OCI-LY7 (cell line): ENCODE data around the gene KIFC1. TPM values are rescaled to one million over a fixed set of nuclear protein-coding genes. Genes with fewer than 3 reads are reported as not detected.

Source experiments
- BruUV-seq: library from RNA; stranded (reverse); fragments of 400-500 nt; replicated peaks from 2 replicates; lab custom pipeline; 2021; lab: Mats Ljungman, UMichigan
- CTCF ChIA-PET: fragments of 300-600 bp; sonication (Branson Sonifier 250); formaldehyde crosslinking; loops from one replicate; lab custom pipeline; 2022; ENCODE audit warnings: antibody characterized with exemption; ENCODE audit not compliant: unreplicated experiment; lab: Charles Lee
- POLR2A ChIA-PET: fragments of 300-600 bp; sonication (Branson Sonifier 250); formaldehyde crosslinking; loops from one replicate; lab custom pipeline; 2022; ENCODE audit warnings: antibody characterized with exemption; lab: Charles Lee
- DNase-seq: peaks from one replicate; pipeline ENCODE4 v3.0.0-alpha.2; 2015; ENCODE audit warnings: low spot score
- H2AFZ ChIP-seq: fragments of 200-600 bp; sonication (generic), shearing (Covaris generic); 2 replicates; pipeline ENCODE4 v1.6.1; 2014; ENCODE audit warnings: mild to moderate bottlenecking, antibody characterized with exemption, low read length, moderate library complexity
- H3K27ac ChIP-seq: fragments of 200-600 bp; sonication (generic); 2 replicates; pipeline ENCODE4 v1.5.1; 2014; ENCODE audit warnings: mixed run types, low read depth, mild to moderate bottlenecking, moderate library complexity, low read length, inconsistent platforms; ENCODE audit not compliant: poor library complexity, severe bottlenecking
- H3K36me3 ChIP-seq: fragments of 200-600 bp; sonication (generic); 2 replicates; pipeline ENCODE4 v1.6.1; 2014; ENCODE audit warnings: mild to moderate bottlenecking, antibody characterized with exemption, low read length, moderate library complexity, mixed read lengths; ENCODE audit not compliant: insufficient read depth
- H3K4me1 ChIP-seq: fragments of 200-600 bp; sonication (generic); 2 replicates; pipeline ENCODE4 v1.5.1; 2014; ENCODE audit warnings: mild to moderate bottlenecking, low read length; ENCODE audit not compliant: insufficient read depth, poor library complexity, severe bottlenecking
- H3K4me2 ChIP-seq: fragments of 200-600 bp; sonication (generic); 2 replicates; pipeline ENCODE4 v1.6.1; 2014; ENCODE audit warnings: mild to moderate bottlenecking, low read length
- H3K4me3 ChIP-seq: fragments of 200-600 bp; sonication (generic); 2 replicates; pipeline ENCODE4 v1.5.1; 2014; ENCODE audit warnings: mild to moderate bottlenecking, low read depth, low read length; ENCODE audit not compliant: poor library complexity, severe bottlenecking
- H3K79me2 ChIP-seq: fragments of 200-600 bp; sonication (generic); 2 replicates; pipeline ENCODE4 v1.6.1; 2016; ENCODE audit warnings: low read depth, mild to moderate bottlenecking, low read length, moderate library complexity, mixed read lengths; ENCODE audit not compliant: insufficient read depth
- H3K9me2 ChIP-seq: fragments of 200-600 bp; sonication (generic); 2 replicates; pipeline ENCODE4 v1.6.1; 2016; ENCODE audit warnings: mild to moderate bottlenecking, low read length, mixed read lengths; ENCODE audit not compliant: insufficient read depth
- H3K9me3 ChIP-seq: fragments of 200-600 bp; sonication (generic); 2 replicates; pipeline ENCODE4 v1.6.1; 2014; ENCODE audit warnings: mild to moderate bottlenecking, mixed run types, low read length, mixed read lengths
- H4K20me1 ChIP-seq: fragments of 200-600 bp; sonication (generic); 2 replicates; pipeline ENCODE4 v1.6.1; 2014; ENCODE audit warnings: mild to moderate bottlenecking, antibody characterized with exemption, low read length, moderate library complexity, mixed read lengths; ENCODE audit not compliant: insufficient read depth
- CTCF ChIP-seq: fragments of 200-600 bp; sonication (generic); conservative IDR thresholded peaks from 2 replicates; pipeline ENCODE4 v1.5.1; 2014; ENCODE audit warnings: mild to moderate bottlenecking, antibody characterized with exemption, low read length, moderate library complexity, mixed read lengths
- EZH2phosphoT487 ChIP-seq: fragments of 200-600 bp; sonication (generic); IDR thresholded peaks from 2 replicates; pipeline ENCODE4 v1.6.1; 2018; ENCODE audit warnings: low read depth, borderline replicate concordance, mild to moderate bottlenecking, mixed run types, antibody characterized with exemption, low read length, moderate library complexity, mixed read lengths
- intact Hi-C: fragments of 100-400 bp; cut with micrococcal nuclease; formaldehyde crosslinking; loops from one replicate; pipeline ENCODE4 v1.10.0; 2022; ENCODE audit not compliant: unreplicated experiment
- total RNA-seq, 2 experiments: library from RNA; depleted of rRNA in 1 of 2; stranded (reverse); fragments of >200 nt in 1 of 2; shearing (Covaris generic) in 1 of 2; gene quantifications; 2 replicates each; pipeline ENCODE4 v1.2.3, GENCODE V29; 2014 to 2022

Gene KIFC1
- total RNA-seq, 2 experiments from 2014 or later, result 138 to 167 TPM

DNA sequence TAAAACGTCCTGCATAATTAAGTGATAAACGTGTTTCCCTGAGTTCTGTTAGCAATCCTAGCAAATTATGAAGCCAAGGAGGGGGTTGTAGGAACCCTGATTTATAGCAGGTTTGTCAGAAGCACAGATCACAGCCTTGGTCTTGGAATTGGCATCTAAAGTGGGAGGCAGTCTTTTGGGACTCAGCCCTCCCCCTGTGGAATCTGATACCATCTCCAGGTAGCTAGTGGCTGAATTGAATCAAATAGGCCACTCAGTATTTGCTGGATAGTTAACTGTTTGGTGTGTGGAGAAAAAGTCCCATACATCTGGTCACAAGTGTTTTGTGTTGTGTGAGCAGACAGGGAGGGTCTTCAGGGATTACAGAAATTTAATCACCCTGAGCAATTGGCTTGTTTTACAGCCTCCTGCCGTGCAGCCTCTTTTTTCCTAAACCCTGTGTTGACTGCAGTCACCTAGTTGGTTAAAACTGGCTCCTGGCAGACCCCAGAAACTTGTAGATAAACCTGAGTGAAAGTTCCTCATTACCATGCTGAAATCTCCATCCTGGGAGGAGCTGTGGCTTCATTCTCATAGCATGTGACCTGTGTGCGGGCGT, 19.0 kb upstream of the KIFC1 start:
- Histone ChIP-seq H4K20me1 (no peaks in the 10 kb centered on the region), H3K27ac (no peak overlapping the region), H3K9me2 (no peaks in the 10 kb centered on the region), H3K9me3 (no peaks in the 10 kb centered on the region), H3K4me1 (peaks cover 10% of the 10 kb centered on the region), H3K4me3 (no peak overlapping the region), H3K79me2 (no peaks in the 10 kb centered on the region), H3K36me3 (no peaks in the 10 kb centered on the region), H2AFZ (peak overlapping the region; percentile 66), H3K4me2 (no peak overlapping the region)
- CTCF ChIA-PET, result no interaction called here
- intact Hi-C loops, result no loop called here
- DNase-seq, result no peak
- POLR2A ChIA-PET, result interaction anchor here (1.6 kb wide), 1 partner anchor 18 kb away, joined by 6 read pairs; no protein-coding TSS in a partner anchor
- no TSS peak for BruUV-seq
- TF ChIP-seq CTCF, result no peak
- TF ChIP-seq EZH2phosphoT487, result no peak

GRCh38 chr6:33373960-33374910, 17.4 kb upstream of the KIFC1 start:
- DNase-seq, result no peak
- POLR2A ChIA-PET, result interaction anchor here (0.6 to 1.6 kb wide), 6 partner anchors 11 to 71 kb away, joined by 3 to 7 read pairs (median 4); no protein-coding TSS in a partner anchor
- H3K4me3 ChIP-seq, result no peak overlapping the region
- H4K20me1 ChIP-seq, result no peaks in the 10 kb centered on the region
- H3K27ac ChIP-seq, result no peak overlapping the region
- CTCF ChIA-PET, result interaction anchor here (1.2 to 1.4 kb wide), 2 partner anchors 13 to 16 kb away, joined by 3 to 5 read pairs; no protein-coding TSS in a partner anchor
- TF ChIP-seq CTCF, result no peak
- no peak for TF ChIP-seq EZH2phosphoT487
- H3K9me2 ChIP-seq, result no peaks in the 10 kb centered on the region
- H3K9me3 ChIP-seq, result no peaks in the 10 kb centered on the region
- no peak overlapping the region for H2AFZ ChIP-seq
- intact Hi-C loops, result no loop called here
- BruUV-seq, result no TSS peak
- H3K36me3 ChIP-seq, result no peaks in the 10 kb centered on the region
- peaks cover 10% of the 10 kb centered on the region for H3K4me1 ChIP-seq
- H3K4me2 ChIP-seq, result no peak overlapping the region
- H3K79me2 ChIP-seq, result no peaks in the 10 kb centered on the region
